Measurements from ENCODE around the gene USB1.

USB1 gene

GRCh38 chr16:58034774-58035173 lies 33.6 kb downstream of the USB1 start:
- no peak for TF ChIP-seq CTCF (IDR thresholded peaks at IDR 0.05)

- no peak for TF ChIP-seq CTCF (IDR thresholded peaks at IDR 0.05)
Observed at GRCh38 chr16:58035356-58036170, 34.4 kb downstream of the USB1 start.

GRCh38 chr16:58036943-58037342 lies 35.7 kb downstream of the USB1 start:
- no peak for TF ChIP-seq CTCF (IDR thresholded peaks at IDR 0.05)

- TF ChIP-seq CTCF (IDR thresholded peaks at IDR 0.05) = no peak
Observed at GRCh38 chr16:58037365-58038057, 36.3 kb downstream of the USB1 start.

- no peak for TF ChIP-seq CTCF (IDR thresholded peaks at IDR 0.05)
Observed at GRCh38 chr16:58038219-58038641, 37.0 kb downstream of the USB1 start.

GRCh38 chr16:58039829-58040495 lies 38.8 kb downstream of the USB1 start:
- TF ChIP-seq CTCF (IDR thresholded peaks at IDR 0.05) = no peak

- TF ChIP-seq CTCF (IDR thresholded peaks at IDR 0.05) = no peak
Observed at GRCh38 chr16:58040496-58040846, 39.3 kb downstream of the USB1 start.

Data from LNCAP (cell line).